Esophagus squamous epithelium (tissue), 4 donors: ENCODE measurements around the gene SLC19A1.

Source experiments
- POLR2A ChIP-seq, 4 donors: fragments of 450-650 bp; IDR thresholded peaks; one replicate each; pipeline ENCODE4 v1.6.1; 2017; ENCODE audit warnings: antibody characterized with exemption in 4 of 4, mild to moderate bottlenecking in 4 of 4, moderate library complexity in 3 of 4
- TF ChIP-seq, protein P1 (sequence below), 6 experiments: fragments of 450-650 bp in 4 of 6; fragments of 200-600 bp in 2 of 6; sonication (generic) in 2 of 6; IDR thresholded peaks; one replicate each; pipeline ENCODE4 v1.5.1; 2016 to 2019; ENCODE audit warnings: antibody characterized with exemption in 6 of 6, mild to moderate bottlenecking in 4 of 6, moderate library complexity in 4 of 6

GRCh38 chr21:45540601-45540970, 1.7 kb downstream of the SLC19A1 start:
- TF ChIP-seq, protein P1, sequence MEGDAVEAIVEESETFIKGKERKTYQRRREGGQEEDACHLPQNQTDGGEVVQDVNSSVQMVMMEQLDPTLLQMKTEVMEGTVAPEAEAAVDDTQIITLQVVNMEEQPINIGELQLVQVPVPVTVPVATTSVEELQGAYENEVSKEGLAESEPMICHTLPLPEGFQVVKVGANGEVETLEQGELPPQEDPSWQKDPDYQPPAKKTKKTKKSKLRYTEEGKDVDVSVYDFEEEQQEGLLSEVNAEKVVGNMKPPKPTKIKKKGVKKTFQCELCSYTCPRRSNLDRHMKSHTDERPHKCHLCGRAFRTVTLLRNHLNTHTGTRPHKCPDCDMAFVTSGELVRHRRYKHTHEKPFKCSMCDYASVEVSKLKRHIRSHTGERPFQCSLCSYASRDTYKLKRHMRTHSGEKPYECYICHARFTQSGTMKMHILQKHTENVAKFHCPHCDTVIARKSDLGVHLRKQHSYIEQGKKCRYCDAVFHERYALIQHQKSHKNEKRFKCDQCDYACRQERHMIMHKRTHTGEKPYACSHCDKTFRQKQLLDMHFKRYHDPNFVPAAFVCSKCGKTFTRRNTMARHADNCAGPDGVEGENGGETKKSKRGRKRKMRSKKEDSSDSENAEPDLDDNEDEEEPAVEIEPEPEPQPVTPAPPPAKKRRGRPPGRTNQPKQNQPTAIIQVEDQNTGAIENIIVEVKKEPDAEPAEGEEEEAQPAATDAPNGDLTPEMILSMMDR (IDR thresholded peaks at IDR 0.05), result no peak
- TF ChIP-seq POLR2A (IDR thresholded peaks at IDR 0.05), result no peak
